ENCODE results near the gene STK32C. TPM values are rescaled to one million over a fixed set of nuclear protein-coding genes. Genes with fewer than 3 reads are reported as not detected.

Gene STK32C
- total and polyA plus RNA-seq, 7 donors: 3.6 to 11.7 (median 6.6) TPM

DNA sequence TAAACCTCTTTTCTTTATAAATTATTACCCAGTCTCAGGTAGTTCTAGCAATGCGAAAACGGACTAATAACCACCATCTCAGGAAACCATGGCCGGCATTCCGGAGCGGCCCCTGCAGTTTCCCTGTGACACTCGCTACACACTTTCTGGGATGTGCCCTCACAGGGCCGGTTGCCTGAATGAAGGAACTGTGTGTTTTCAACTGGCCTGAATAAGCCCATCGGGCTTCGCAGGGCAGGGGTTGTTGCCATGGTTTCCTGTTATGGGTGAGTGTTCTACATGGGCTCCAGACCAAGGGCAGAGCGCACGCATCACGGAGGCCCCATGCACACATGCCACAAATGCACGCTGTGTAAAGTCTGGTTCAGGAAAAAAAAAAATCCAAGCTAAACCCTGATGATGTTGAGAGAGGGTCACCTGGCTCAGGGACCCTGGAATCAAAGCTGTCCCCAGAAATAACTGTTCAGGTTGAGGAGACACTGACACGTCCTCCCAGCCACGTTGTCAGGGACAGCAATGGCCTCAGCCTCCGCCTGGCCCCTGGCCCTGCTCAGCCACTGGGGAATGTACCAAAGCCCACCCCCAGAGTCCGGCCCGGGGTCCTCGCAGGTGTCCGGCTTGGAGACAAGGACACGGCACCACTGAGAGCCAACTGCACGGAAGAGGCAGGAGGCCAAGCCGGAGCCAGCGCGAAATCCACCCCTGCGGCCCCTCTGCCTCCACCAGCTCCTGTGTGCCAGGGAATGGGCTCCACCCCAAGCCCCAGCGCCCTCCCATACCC, 47.9 kb downstream of the STK32C start:
- H3K27ac ChIP-seq: no peak overlapping the region
- intact Hi-C loops (cut with DNase I): no loop called here

DNA sequence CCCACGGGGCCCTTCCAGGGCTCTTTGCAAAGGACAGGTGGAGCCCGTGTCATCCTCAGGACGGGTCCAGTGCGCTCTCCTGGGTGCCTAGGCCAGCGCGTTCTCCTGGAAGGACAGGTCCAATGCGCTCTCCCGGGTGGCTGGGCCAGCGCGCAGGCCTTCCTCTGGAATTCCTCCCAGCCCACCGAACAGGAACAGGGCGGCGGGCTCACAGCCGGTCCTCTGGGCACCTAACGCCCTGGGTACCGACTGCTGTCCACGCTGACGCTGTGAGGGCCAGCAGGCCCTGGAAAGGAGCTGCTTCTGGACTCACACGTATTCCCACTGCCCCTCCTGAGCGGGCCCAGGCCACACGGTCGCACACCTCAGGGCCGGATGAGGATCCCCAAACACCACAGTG, 49.3 kb downstream of the STK32C start:
- Histone ChIP-seq H3K4me3 (no peak overlapping the region), H3K27me3 (ENCODE audit: insufficient read depth in 3 of 3, low read length in 2 of 3) (peaks cover 0 to 4% (median 0%) of the 10 kb centered on the region in 3 donors), H3K36me3 (ENCODE audit: insufficient read depth in 1 of 2, low read depth in 1 of 2) (no peaks in the 10 kb centered on the region), H3K27ac (no peak overlapping the region), H3K9me3 (no peaks in the 10 kb centered on the region), H3K4me1 (no peaks in the 10 kb centered on the region)
- 88 to 95% (median 91%) methylated on average over 23 of the region's 23 CpGs for WGBS, 3 donors
- ATAC-seq (no peak), DNase-seq (no peak)
- intact Hi-C loops (cut with DNase I): no loop called here
- no peak for TF ChIP-seq CTCF (IDR thresholded peaks at IDR 0.05)

More for the DNA sequence above, 47.9 kb downstream of the STK32C start:
- ATAC-seq: no peak
- Histone ChIP-seq H3K9me3 (no peaks in the 10 kb centered on the region), H3K4me3 (no peak overlapping the region), H3K27me3 (ENCODE audit: insufficient read depth in 3 of 3, low read length in 2 of 3) (peaks cover 0 to 5% (median 5%) of the 10 kb centered on the region in 3 donors), H3K36me3 (ENCODE audit: insufficient read depth in 1 of 2, low read depth in 1 of 2) (no peaks in the 10 kb centered on the region), H3K4me1 (no peaks in the 10 kb centered on the region)
- no peak for TF ChIP-seq CTCF (IDR thresholded peaks at IDR 0.05)
- WGBS, 3 donors: 78 to 88% (median 83%) methylated on average over 27 of the region's 27 CpGs
- DNase-seq: no peak

DNA sequence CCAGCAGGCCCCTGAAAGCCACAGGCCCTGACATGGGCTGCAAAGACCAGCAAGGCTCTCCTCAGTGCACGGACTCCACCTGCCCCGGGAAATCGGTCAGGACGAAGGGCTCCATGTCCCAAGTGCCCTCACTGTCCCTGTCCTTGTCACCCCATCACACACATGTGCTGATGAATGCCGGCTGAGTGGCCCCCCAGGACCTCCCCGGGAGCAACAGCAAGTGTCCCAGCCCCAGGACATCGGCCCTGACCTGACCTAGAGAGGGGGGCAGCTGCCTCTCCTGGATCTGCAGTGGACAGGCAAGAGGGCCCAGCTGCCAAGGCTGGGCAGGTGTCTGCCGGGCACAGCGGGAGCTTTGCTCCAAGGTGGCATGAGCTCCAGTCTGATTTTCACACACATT, 49.8 kb downstream of the STK32C start:
- H3K27me3 ChIP-seq (ENCODE audit: insufficient read depth in 3 of 3, low read length in 2 of 3): no peaks in the 10 kb centered on the region
- no peak overlapping the region for H3K4me3 ChIP-seq
- DNase-seq (no peak), ATAC-seq (no peak)
- no peak overlapping the region for H3K27ac ChIP-seq
- no peak for TF ChIP-seq CTCF (IDR thresholded peaks at IDR 0.05)
- no peaks in the 10 kb centered on the region for H3K36me3 ChIP-seq (ENCODE audit: insufficient read depth in 1 of 2, low read depth in 1 of 2)
- intact Hi-C loops (cut with DNase I): no loop called here
- WGBS, 3 donors: 87 to 92% (median 89%) methylated on average over 9 of the region's 9 CpGs
- no peaks in the 10 kb centered on the region for H3K9me3 ChIP-seq
- no peaks in the 10 kb centered on the region for H3K4me1 ChIP-seq

DNA sequence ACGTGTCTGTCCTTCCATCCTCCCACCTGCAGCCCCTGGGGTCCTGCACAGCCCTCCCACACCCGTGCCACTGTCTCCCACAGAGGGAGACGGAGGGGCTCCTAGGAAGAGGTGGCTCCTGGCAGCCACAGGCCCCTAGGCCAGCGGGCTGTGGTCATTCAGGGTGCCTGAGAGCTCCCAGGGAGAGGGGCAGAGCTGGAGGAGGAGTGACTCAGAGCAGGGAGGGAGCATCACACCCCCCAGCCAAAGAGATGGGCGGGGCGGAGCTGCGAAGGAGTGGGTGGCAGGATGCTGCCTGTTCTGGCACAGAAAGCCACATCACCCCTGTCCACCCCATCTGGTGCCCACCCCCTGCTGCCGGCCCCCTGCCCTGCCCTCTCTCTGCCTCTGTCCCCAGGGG, 50.5 kb downstream of the STK32C start:
- H3K36me3 ChIP-seq (ENCODE audit: insufficient read depth in 1 of 2, low read depth in 1 of 2): no peaks in the 10 kb centered on the region
- H3K9me3 ChIP-seq: no peaks in the 10 kb centered on the region
- no peaks in the 10 kb centered on the region for H3K4me1 ChIP-seq
- no peak for TF ChIP-seq CTCF (IDR thresholded peaks at IDR 0.05)
- no peak for ATAC-seq
- H3K27me3 ChIP-seq (ENCODE audit: insufficient read depth in 3 of 3, low read length in 2 of 3): no peaks in the 10 kb centered on the region
- no peak overlapping the region for H3K27ac ChIP-seq
- WGBS, 3 donors: 70 to 87% (median 81%) methylated on average over 4 to 8 of the region's 8 CpGs
- intact Hi-C loops (cut with DNase I): no loop called here
- no peak overlapping the region for H3K4me3 ChIP-seq
- no peak for DNase-seq

DNA sequence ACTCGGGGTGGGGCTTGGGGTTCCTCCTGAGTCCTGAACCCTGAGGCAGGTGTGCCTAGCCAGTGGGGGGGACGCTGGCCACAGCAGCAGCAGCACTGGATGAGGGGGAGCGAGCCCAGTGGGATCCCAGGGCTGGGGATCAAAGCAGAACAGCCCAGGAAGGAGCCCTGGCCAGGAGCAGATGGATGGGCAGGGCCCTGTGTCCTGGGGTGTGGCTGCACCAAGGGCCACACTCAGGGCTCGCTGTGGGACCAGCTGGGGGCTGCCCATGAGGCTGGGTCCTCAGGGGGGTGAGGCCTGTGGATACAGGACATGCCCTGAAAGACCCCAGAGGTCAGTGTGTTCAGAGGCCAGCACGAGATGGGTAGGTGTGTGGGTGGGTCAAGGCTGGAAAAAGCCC, 50.9 kb downstream of the STK32C start:
- no peak for TF ChIP-seq CTCF (IDR thresholded peaks at IDR 0.05)
- Histone ChIP-seq H3K27ac (no peak overlapping the region), H3K4me3 (no peak overlapping the region), H3K9me3 (no peaks in the 10 kb centered on the region), H3K4me1 (no peaks in the 10 kb centered on the region), H3K27me3 (ENCODE audit: insufficient read depth in 3 of 3, low read length in 2 of 3) (no peaks in the 10 kb centered on the region), H3K36me3 (ENCODE audit: insufficient read depth in 1 of 2, low read depth in 1 of 2) (no peaks in the 10 kb centered on the region)
- intact Hi-C loops (cut with DNase I): no loop called here
- ATAC-seq (no peak), DNase-seq (no peak)
- WGBS, 3 donors: 75 to 80% (median 79%) methylated on average over 5 of the region's 5 CpGs
